ENCODE measurements around the gene DNAJB1. TPM values are rescaled to one million over a fixed set of nuclear protein-coding genes. Genes with fewer than 3 reads are reported as not detected.

Gene DNAJB1
- polyA plus RNA-seq, 4 donors: 103 to 111 (median 108) TPM

DNA sequence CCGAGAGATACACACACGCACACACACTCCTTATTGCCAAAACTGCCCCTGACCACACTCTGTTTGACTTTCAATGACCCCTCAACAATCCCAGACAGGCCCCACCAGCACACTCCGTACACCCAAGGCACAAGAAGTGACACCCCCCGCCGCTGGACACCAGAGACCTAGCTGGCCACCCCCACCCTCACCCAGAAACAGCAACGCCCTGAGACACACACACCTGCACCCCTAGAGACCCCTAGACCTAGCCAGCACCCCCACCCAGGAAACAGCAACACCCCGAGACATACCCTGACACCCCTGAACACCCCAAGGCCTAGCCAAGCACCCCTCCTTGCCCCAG, 41.9 kb downstream of the DNAJB1 start:
- DNase-seq (ENCODE audit: low read depth in 4 of 4, low spot score in 3 of 4): no peak

DNA sequence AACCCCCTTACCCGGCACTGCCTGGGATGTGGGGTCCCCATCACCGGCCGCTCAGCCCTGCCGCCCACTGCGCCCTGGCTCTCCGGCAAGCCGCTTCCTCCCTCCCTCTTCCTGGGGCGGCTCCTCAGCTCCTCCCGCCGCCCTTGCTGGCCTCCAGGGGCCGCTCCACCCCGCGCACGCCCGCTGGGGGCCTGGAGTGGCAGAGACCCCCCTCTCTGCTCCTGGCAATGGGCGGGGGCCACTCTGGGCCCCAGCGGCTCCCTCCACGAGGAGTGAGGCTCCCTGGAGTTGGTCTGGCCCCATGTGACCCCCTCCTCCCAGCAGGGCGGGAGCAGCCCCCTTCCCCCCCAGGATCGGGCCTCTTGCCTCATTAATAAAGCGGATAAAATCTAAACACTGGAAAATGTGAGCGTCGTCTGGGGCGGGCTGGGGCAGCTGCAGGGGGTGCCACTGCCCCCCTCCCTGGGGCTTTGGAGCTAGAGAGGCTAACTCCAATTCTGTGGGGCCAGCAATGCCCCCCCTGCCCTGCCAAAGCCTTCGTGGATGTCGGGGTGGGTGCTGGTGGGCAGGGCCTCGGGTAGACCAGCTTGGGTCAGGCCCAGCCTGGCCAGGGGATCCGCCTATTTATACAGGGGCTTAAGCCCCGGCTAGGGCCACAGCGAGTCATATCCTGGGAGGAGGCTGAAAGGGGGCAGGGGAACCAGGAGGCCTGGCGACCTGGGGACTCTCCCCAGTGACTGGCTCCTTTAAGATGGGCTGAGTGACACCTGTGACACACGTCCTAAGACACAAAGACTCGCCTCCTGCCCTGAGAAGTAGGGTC, 42.7 kb downstream of the DNAJB1 start, which contains the start of gene PTGER1:
Gene PTGER1, minus strand, starts transcription at position 104 of the 823 bp plus-strand sequence. CDS start 1,034 bp downstream, outside the sequence.
- no peak for DNase-seq (ENCODE audit: low read depth in 4 of 4, low spot score in 3 of 4)

DNA sequence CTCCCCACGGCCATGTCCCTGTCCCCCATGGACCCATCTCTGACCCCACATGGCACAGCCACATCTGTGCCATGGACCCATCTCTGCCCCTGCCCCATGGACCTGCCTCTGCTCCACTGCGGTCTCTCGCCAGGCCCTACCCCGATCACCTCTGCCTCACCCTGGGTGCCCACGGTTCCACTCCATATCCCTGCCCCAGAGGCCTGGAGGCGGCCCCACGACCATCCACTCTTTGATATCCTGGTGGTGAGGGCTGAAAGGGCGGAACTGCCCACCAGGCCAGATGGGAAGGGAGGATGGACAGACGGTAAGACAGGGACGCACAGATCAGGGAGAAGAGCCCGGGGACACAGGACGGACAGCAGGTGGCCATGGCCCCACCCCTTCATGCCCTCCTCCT, 43.4 kb downstream of the DNAJB1 start:
- DNase-seq (ENCODE audit: low read depth in 4 of 4, low spot score in 3 of 4): no peak

DNA sequence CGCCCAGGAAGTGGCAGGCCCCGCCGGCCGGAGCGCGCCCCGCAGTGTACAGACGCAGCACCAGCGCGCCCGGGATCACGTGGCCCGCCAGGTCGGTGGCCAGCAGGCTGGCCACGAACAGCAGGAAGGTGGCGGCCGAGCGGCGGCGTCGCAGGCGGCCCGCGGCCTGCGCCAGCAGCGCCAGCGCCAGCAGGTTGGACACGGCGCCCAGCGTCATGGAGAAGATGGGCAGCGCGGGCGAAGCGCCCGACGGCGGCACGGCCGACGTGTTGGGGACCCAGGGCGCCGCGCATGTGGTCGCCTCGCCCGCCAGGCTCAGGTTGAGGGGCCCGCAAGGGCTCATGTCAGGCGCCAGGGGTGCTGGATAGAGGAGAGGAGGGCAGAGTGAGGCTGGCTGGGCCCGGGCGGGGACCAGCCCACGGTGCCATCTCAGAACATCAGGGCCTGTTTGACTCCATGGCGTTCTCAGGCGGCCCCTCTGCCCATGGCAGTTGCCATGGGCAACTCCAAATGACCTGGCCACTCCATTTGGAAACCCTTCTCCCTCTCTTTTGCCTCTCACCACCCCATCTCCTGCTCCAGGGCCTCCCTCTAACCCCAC, 44.1 kb downstream of the DNAJB1 start:
- no peak for DNase-seq (ENCODE audit: low read depth in 4 of 4, low spot score in 3 of 4)

DNA sequence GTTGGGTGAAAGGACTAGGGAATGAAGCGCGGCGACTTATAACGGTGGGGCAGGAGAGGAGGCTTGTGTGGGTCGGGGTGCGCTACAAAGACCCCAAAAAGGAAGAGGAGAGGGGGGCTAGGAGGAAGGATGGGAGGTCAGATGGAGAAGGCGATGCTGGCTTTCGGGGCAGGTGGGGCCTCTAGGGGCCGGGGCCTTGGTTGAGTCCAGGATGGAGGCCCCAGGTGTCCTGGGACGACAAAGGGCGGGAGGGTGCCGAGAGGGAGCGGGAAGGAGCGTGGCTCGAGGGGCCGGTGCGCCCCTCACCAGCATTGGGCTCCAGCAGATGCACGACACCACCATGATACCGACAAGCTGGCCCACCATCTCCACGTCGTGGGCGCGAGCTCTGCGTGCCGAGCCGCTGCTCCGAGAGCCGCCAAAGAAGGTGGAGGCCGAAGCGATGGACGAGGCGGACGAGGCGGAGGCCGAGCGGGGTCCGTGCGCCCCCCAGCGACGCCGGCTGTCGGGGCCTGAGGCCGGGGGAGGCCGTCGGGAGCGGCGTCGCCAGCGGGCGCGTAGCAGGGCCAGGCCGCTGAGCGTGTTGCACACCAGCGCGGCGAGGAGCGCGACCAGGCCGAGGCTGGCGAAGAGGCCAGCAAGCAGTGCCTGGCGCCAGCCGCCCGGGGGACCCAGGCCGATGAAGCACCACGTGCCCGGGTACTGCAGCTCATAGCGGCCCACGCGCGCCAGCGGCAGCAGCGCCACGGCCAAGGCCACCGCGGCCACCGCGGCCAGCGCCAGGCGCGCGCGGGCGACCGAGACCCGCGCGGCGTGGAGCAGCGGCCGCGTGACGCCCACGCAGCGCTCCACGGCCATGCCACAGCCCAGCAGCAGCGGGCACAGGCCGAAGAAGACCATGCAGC, 44.9 kb downstream of the DNAJB1 start:
- no peak for DNase-seq (ENCODE audit: low read depth in 4 of 4, low spot score in 3 of 4)

DNA sequence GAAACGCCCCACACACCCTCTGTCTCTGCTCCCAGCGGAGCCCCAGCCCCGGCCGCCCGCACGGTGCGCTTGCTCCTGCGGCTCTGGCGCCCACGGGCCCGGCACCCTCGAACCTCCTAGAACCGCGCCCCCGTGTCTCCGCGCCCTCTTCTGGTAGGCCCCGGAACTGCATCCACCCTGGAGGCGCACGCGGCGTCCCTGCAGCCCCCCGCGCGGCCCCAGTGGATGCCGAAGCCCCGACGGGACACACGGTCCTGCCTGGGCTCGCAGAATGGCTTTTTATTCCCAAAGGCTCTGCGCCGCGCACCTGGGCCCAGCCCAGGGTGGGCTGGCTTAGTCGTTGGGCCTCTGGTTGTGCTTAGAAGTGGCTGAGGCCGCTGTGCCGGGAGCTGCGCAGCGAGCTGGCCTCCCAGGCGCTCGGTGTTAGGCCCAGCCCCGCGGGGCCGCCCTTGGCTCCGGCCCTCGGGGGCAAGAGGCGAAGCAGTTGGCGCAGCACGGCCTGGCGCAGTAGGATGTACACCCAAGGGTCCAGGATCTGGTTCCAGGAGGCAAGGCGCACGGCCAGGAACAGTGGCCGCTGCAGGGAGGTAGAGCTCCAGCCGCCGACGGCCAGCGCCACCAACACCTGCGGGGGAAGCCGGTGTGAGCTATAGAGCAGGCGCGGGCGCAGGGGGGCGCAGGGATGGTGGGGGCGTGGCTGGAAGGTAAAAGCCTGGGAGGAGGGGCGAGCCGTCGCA, 45.8 kb downstream of the DNAJB1 start:
- DNase-seq (ENCODE audit: low read depth in 4 of 4, low spot score in 3 of 4): no peak

DNA sequence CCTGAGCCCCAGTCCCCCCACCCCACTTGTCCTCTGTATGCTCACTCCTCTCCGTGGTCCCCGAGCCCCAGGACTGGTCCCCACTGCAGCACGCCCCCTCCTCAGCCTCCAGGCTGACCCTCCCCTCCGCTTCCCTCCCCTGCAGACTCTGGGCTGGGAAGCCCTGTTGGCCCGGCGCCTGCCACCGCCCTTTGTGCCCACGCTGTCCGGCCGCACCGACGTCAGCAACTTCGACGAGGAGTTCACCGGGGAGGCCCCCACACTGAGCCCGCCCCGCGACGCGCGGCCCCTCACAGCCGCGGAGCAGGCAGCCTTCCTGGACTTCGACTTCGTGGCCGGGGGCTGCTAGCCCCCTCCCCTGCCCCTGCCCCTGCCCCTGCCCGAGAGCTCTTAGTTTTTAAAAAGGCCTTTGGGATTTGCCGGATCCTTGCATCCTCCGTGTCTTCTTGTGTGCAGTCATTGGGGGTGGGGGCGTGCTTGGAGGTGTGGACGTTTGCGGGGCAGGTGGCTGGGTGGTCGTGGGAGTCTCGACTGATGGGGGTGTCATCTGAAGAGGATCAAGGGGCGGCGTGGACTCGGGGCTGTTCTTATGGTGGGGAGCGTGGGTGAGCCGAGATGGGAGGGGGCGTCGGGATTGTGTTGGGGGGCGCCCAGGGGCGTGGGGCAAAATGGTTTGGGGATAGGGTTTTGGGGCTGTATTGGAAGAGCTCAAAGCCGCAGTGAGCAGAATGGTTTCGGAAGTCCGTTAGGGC, 46.6 kb downstream of the DNAJB1 start:
- DNase-seq (ENCODE audit: low read depth in 4 of 4, low spot score in 3 of 4): no peak

DNA sequence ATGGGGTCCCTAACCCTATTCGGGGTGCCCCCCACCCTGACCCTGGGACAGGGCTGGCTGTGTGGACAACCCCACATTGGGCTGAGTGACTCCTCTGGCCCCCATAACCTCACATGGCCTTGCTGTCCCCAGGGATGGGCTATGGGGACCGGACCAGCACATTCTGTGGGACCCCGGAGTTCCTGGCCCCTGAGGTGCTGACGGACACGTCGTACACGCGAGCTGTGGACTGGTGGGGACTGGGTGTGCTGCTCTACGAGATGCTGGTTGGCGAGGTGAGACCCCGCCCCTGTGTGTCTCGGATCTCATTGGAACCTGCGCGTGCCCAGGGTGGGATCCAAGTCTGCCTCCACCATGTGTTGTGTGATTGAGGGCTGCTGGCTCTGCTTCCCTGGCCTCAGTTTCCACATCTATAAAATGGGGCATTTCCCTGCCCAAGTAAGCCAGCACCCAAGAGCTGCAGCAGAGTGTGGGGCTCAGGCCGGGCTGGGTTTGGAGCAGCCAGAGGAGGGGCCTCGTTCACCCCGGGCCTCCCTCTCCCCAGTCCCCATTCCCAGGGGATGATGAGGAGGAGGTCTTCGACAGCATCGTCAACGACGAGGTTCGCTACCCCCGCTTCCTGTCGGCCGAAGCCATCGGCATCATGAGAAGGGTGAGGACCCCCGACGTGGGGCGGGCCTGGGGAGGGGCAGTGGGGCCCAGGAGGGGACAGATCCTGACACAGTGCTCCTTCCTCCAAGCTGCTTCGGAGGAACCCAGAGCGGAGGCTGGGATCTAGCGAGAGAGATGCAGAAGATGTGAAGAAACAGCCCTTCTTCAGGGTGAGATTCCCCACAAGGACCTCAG, 47.9 kb downstream of the DNAJB1 start:
- no peak for DNase-seq (ENCODE audit: low read depth in 4 of 4, low spot score in 3 of 4)

DNA sequence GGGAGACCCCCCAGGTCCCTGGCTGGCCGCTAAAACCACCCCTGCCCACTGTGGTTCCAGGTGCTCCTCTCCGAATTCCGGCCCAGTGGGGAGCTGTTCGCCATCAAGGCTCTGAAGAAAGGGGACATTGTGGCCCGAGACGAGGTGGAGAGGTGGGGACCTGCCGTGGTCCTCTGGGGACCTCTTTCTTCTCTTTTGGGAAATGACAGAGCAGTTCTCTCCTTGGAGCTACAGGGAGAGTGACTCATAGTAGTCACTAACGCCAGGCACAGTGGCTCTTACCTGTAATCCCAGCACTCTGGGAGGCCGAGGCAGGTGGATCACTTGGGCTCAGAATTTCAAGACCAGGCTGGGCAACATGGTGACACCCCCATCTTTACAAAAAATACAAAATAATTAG, 50.4 kb downstream of the DNAJB1 start:
- no peak for DNase-seq (ENCODE audit: low read depth in 4 of 4, low spot score in 3 of 4)

DNA sequence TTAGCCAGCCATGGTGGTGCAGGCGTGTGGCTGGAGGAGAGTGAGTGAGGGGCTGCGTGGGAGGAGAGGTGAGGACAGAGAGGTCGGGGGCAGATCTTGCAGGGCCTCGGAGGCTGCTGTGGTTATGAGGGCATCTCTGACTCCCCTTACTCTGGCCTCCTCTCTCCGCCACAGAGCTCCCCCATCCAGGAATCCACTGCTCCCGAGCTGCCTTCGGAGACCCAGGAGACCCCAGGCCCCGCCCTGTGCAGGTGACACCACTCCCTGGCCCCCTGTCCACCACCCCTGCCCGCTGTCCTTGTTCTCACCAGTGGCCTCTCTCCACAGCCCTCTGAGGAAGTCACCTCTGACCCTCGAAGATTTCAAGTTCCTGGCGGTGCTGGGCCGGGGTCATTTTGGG, 50.8 kb downstream of the DNAJB1 start:
- DNase-seq (ENCODE audit: low read depth in 4 of 4, low spot score in 3 of 4): no peak

Other genes starting within 250 kb of the DNAJB1 start
- 10 to 100 TPM; 18.8 to 25.1 (median 21.5) TPM for gene ADGRE5, start 137.0 kb downstream of the DNAJB1 start, polyA plus RNA-seq (ENCODE audit: insufficient read length in 4 of 4)
- 10 to 100 TPM; 47.7 to 64.8 (median 55.1) TPM for gene DDX39A, start 99.1 kb downstream of the DNAJB1 start, polyA plus RNA-seq (ENCODE audit: insufficient read length in 4 of 4)
- 100 to 1,000 TPM in 1 of 4 donors, 10 to 100 TPM in 3; 81.0 to 109 (median 83.2) TPM for gene PKN1, start 85.1 kb downstream of the DNAJB1 start, polyA plus RNA-seq (ENCODE audit: insufficient read length in 4 of 4)
- gene PTGER1, start 43.0 kb downstream of the DNAJB1 start, polyA plus RNA-seq (ENCODE audit: insufficient read length in 4 of 4): 1 to 10 TPM; 3.9 to 5.8 (median 4.8) TPM
- gene GIPC1, start 22.3 kb downstream of the DNAJB1 start, polyA plus RNA-seq (ENCODE audit: insufficient read length in 4 of 4): 10 to 100 TPM; 67.1 to 95.9 (median 70.2) TPM
- 100 to 1,000 TPM; 137 to 174 (median 150) TPM for gene TECR, start 11.2 kb upstream of the DNAJB1 start, polyA plus RNA-seq (ENCODE audit: insufficient read length in 4 of 4)
- 100 to 1,000 TPM in 1 of 4 donors, 10 to 100 TPM in 3; 87.3 to 124 (median 93.3) TPM for gene NDUFB7, start 53.7 kb upstream of the DNAJB1 start, polyA plus RNA-seq (ENCODE audit: insufficient read length in 4 of 4)
- gene CLEC17A, start 64.7 kb upstream of the DNAJB1 start, polyA plus RNA-seq (ENCODE audit: insufficient read length in 4 of 4): under 1 TPM in 3 of 4 donors, not detected in 1; 0.08 to 0.24 (median 0.22) TPM
- under 1 TPM in 3 of 4 donors, not detected in 1; 0.08 to 0.13 (median 0.11) TPM for gene ADGRE3, start 156.4 kb upstream of the DNAJB1 start, polyA plus RNA-seq (ENCODE audit: insufficient read length in 4 of 4)
- gene ZNF333, start 171.7 kb upstream of the DNAJB1 start, polyA plus RNA-seq (ENCODE audit: insufficient read length in 4 of 4): 10 to 100 TPM; 14.8 to 19.3 (median 17.0) TPM